HG02970 (cell line): ENCODE results near the gene LRG1.
"Not testable (repeated sequence)": the region's sequence is repeated elsewhere in the genome, so short reads cannot be mapped to it uniquely, and the experiment has no call there.

Experiments used
- ATAC-seq: cut with Tn5 transposase; IDR thresholded peaks from one replicate; pipeline ENCODE4 v1.9.1; 2021; ENCODE audit warnings: mild to moderate bottlenecking, moderate library complexity, moderate number of reproducible peaks; ENCODE audit not compliant: unreplicated experiment, low FRiP score

LRG1 gene

GRCh38 chr19:4553775-4554174, 13.9 kb upstream of the LRG1 start:
- no peak for ATAC-seq

DNA sequence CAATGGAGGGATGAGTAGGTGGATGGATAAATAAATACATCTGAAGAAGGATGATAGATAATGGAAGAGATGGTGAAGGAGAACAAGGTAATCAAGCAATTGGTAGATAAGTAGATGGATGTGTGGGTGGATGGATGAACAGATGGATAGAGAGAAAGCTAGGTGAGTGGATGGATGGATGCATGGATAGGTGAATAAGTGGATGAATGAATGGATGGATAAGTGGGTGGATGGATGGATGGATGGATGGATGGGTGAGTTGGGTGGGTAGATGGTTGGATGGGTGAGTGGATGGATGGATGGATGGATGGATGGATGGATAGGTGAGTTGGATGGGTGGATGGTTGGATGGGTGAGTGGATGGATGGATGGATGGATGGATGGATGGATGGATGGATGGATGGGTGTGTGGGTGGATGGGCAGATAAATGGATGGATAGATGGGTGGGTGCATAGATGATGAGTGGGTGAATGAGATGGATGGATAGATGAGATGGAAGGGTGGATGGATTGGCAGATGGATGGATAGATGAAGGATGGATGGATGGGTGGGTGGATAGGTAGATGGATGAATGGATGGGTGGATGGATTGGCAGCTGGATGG, 13.4 kb upstream of the LRG1 start:
- ATAC-seq, result no peak

- no peak for ATAC-seq
Observed at GRCh38 chr19:4552525-4552819, 12.6 kb upstream of the LRG1 start.

GRCh38 chr19:4550479-4551050, 10.7 kb upstream of the LRG1 start:
- ATAC-seq, result no peak

DNA sequence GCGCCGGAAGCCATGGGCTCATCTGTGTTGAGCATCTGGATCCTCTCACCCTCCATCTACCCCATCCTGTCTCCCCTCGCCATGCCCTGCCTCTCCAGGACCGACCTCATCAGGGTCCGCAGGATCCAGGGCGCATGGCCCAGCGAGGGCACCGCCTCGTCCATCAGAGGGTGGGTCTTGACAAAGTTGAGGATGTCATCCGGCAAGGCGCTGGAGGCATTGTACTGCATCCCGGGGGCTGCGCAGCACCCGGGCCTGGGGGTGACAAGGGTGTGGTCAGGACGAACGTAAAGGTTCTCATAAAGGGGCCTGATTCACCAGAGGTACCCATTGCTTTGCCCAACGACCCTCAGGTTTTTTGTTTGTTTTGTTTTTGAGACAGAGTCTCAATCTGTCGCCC, 10.2 kb upstream of the LRG1 start:
- no peak for ATAC-seq

- ATAC-seq, result no peak
Observed at GRCh38 chr19:4548238-4548584, 8.4 kb upstream of the LRG1 start.

DNA sequence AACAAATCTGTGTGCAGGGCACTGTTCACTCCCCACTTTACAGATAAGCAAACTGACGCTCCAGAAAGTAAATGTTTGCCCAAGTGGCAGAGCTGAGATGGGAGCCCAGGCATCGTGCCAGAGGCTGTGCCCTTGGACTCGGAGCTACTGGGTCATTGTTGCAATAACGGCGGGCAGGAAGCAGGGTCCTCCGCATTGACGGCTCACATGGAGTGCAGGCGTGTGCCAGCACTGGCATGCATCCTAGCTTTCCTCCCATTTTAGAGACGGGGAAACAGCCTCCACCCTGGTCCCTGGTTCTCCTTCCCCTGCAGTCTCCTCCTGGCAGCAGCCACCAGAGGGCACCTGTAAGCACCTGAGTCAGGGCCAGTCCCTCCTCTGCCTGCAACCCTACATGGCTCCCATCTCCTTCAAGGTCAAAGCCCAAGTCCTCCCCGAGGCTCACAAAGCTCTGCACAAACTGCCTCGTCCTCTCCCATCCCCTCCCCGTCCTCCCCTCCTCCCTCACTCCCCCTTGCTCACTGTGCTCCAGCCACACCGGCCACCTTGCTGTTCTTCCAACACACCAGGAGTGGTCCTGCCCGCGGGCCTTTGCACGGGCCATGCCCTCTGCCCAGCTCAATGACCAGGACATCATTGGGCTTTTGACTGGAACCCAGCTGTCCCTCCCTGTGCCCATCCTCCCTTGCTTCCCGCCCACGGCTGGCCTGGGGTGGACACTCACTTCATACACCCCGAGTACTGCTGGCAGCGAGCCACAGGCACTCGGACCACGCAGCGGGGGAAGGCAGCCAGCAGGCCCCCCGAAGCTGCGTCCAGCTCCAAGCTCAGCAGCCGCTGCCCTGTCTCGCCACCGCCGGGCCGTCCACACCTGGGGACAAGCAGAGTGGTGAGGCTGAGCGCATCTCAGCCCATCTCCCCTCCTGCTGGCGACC, 7.7 kb upstream of the LRG1 start:
- ATAC-seq, result no peak

- no peak for ATAC-seq
Observed at GRCh38 chr19:4543842-4544647, 4.2 kb upstream of the LRG1 start.

GRCh38 chr19:4542896-4543841, 3.3 kb upstream of the LRG1 start:
- ATAC-seq, result no peak

DNA sequence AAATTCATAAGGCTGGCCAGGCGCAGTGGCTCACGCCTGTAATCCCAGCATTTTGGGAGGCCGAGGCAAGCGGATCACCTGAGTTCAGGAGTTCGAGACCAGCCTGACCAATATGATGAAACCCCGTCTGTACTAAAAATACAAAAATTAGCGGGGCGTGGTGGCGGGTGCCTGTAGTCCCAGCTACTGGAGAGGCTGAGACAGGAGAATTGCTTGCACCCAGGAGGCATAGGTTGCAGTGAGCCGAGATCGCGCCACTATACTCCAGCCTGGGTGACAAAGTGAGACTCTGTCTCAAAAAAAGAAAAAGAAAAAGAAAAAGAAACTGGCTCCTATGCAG, 1.9 kb upstream of the LRG1 start:
- not testable (repeated sequence) for ATAC-seq

DNA sequence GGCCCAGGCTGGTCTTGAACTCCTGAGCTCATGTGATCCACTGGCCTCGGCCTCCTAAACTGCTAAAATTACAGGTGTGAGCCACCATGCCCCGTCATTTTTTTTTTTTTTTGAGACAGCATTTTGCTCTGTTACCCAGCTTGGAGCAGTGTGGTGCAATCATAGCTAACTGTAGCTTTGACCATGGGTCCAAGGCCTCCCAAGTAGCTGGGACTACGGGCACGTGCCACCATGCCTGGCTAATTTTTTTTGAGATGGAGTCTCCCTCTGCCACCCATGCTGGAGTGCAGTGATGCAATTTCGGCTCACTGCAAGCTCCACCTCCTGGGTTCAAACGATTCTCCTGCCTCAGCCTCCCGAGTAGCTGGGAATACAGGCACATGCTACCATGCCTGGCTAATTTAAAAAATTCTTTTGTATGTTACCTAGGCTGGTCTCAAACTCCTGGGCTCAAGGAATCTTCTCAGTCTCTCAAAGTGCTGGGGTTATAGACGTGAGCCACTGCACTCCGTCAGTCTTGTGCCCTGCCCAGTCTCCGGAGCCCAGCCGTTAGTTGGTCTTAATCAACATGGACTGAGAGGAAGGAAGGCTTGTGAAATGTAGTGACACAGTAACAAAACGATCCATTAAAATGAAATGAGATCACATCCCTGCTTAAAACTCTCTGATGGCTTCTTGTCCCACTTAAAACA, 1.4 kb upstream of the LRG1 start:
- no peak for ATAC-seq

DNA sequence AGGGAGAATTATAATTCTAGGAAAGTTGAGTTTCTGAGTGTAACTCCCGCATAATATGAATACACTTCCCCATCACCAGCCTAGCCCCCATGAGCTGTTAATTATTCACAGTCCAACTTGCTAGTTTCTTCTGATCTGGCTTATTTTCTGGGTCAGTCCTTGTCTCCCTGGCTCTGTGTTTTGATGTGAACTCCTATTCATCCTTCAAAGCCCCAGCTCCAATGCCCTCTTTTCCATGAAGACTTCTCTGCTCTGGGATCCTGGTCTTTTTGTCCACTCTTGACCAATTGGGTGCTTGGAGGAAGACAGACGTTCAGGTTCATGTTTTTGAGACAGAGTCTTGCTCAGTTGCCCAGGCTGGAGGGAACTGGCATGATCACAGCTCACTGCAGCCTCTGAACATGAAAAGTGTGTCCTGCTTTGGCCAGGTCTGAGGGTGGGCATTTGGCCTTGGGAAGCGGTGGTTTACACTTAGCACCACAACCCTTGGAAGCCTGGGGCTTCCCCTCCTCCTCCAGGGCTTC, 605 bp downstream of the LRG1 start:
- no peak for ATAC-seq

GRCh38 chr19:4538601-4538954, 1.3 kb downstream of the LRG1 start:
- no peak for ATAC-seq

- ATAC-seq, result no peak
Observed at GRCh38 chr19:4537953-4538600, 1.8 kb downstream of the LRG1 start.

DNA sequence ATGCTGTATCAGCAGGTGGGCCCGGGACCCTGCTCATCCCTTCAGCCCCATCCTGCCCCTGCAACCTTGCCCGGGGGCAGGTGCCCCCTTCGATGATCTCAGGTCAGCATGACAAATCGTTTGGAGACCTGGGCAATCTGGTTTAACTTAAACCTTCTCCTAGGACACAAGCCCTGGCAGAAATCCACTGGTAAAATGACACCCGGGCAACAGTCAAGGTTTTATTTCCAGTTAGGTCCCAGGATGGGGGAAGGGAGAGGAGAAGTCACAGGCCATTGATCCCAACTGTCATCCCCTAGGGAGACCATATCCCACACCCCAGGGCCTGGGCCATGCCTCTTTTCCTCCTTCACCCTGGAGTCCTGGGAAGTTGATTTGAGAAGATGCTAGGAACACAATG, 3.0 kb downstream of the LRG1 start:
- ATAC-seq, result no peak

DNA sequence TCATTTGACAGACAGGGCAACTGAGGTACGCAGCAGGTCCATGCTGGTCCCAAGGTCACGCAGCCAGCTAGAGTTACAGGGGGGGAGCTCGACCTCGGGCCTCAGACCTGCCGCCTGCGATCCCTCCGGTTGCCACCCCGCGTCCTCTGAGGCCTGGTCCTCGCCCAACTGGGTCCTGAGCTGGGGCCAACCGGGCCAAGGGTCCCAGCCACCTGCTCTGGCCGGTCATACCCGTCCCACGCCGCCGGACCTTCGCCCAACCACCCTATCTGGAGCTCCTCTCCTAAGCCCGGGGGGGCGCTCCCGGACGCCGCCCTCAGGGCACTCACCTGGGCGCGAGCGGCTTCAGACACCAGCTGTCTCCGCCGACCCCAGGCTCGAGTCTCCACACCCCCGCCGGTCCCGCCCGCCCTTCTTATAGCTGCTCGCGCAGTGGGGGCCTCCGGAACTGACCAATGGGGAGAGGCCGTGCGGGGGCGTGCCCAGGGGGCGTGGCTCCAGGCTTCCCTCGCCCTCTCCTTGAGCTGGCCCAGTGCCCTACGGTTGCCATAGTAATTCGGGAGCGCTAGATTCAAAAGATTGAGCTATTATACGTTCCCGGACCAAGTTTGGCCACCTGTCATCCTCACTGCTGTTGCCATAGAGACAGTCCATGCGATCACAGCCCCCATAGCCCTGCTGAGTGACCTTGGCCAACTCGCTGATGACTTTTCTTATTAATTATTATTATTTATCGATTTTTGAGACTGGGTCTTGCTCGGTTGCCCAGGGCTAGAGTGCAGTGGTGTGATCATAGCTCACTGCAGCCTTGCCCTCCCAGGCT, 4.8 kb downstream of the LRG1 start, which contains the start of gene PLIN5:
Gene PLIN5 (minus strand): TSS at position 389 of the 823 bp plus-strand sequence. CDS start 1,150 bp downstream, outside the sequence.
- ATAC-seq, result no peak

GRCh38 chr19:4533835-4534424, 5.9 kb downstream of the LRG1 start:
- no peak for ATAC-seq

- no peak for ATAC-seq
Observed at GRCh38 chr19:4533334-4533733, 6.5 kb downstream of the LRG1 start.
